Endothelial cell of umbilical vein (primary cell): ENCODE measurements around the gene SRPK1.

ENCODE experiments used
- GATA2 ChIP-seq: IDR thresholded peaks from 2 replicates; pipeline ENCODE4 v1.7.0; 2011; ENCODE audit warnings: low read depth, mild to moderate bottlenecking, moderate library complexity, mixed read lengths, low read length; ENCODE audit not compliant: insufficient read length, insufficient read depth
- MYC ChIP-seq: IDR thresholded peaks from one replicate; pipeline ENCODE4 v1.6.1; 2011; ENCODE audit warnings: mild to moderate bottlenecking, low read depth, low read length
- POLR2A ChIP-seq: IDR thresholded peaks from 2 replicates; pipeline ENCODE4 v1.6.1; 2012; ENCODE audit warnings: low read depth, mild to moderate bottlenecking, control low read depth, low read length
- POLR2AphosphoS5 ChIP-seq: IDR thresholded peaks from 2 replicates; pipeline ENCODE4 v1.6.1; 2012; ENCODE audit warnings: low read depth, mild to moderate bottlenecking, control low read depth, low read length, moderate library complexity; ENCODE audit not compliant: insufficient read depth
- TF ChIP-seq, protein P1 (sequence below), 2 donors: IDR thresholded peaks; 1 replicate in 1 of 2; 2 replicates in 1 of 2; pipeline ENCODE4 v1.5.1; 2011; ENCODE audit warnings: low read length in 2 of 2, mild to moderate bottlenecking in 2 of 2, moderate library complexity in 2 of 2, control low read depth in 1 of 2, inconsistent platforms in 1 of 2, low read depth in 1 of 2; ENCODE audit not compliant: insufficient read depth in 1 of 2; ENCODE audit errors: extremely low read depth in 1 of 2
- TF ChIP-seq, protein P2 (sequence below): IDR thresholded peaks from 2 replicates; pipeline ENCODE4 v1.6.1; 2011; ENCODE audit not compliant: insufficient read depth, insufficient read length

DNA sequence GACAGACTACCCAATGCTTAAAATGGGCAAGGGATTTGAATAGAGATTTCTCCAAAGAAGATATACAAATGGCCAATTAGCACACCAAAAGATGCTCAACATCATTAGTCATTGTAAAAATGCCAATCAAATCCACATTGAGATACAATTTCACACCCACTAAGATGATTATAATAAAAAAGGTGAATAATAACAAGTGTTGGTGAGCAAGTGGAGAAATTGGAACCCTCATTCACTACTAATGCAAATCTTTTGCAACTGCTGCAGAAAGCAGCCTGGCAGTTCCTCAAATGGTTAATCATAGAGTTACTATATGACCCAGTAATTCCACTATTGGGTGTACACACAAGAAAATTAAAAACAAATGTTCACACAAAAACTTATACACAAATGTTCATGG is 103.4 kb downstream of the SRPK1 start:
- TF ChIP-seq, protein P1, sequence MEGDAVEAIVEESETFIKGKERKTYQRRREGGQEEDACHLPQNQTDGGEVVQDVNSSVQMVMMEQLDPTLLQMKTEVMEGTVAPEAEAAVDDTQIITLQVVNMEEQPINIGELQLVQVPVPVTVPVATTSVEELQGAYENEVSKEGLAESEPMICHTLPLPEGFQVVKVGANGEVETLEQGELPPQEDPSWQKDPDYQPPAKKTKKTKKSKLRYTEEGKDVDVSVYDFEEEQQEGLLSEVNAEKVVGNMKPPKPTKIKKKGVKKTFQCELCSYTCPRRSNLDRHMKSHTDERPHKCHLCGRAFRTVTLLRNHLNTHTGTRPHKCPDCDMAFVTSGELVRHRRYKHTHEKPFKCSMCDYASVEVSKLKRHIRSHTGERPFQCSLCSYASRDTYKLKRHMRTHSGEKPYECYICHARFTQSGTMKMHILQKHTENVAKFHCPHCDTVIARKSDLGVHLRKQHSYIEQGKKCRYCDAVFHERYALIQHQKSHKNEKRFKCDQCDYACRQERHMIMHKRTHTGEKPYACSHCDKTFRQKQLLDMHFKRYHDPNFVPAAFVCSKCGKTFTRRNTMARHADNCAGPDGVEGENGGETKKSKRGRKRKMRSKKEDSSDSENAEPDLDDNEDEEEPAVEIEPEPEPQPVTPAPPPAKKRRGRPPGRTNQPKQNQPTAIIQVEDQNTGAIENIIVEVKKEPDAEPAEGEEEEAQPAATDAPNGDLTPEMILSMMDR (IDR thresholded peaks at IDR 0.05; ENCODE audit: extremely low read depth in 1 of 2, insufficient read depth in 1 of 2, low read depth in 1 of 2, low read length in 2 of 2), result no peak
- TF ChIP-seq, protein P2, sequence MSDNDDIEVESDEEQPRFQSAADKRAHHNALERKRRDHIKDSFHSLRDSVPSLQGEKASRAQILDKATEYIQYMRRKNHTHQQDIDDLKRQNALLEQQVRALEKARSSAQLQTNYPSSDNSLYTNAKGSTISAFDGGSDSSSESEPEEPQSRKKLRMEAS, result no peak
- no peak for TF ChIP-seq POLR2A
- TF ChIP-seq MYC, result no peak
- TF ChIP-seq GATA2, result no peak
- TF ChIP-seq POLR2AphosphoS5, result no peak
